ENCODE data around the gene CAPG.

- TF ChIP-seq EZH2 (IDR thresholded peaks at IDR 0.05; ENCODE audit: insufficient read depth, poor library complexity, severe bottlenecking): no peak
- TF ChIP-seq EZH2phosphoT487 (IDR thresholded peaks at IDR 0.05; ENCODE audit: insufficient read depth, low read depth): no peak
These were observed 62.6 kb downstream of the CAPG start for GRCh38 chr2:85347599-85347998.

All from GM23248 (cell line).